IPS DF 4.7 (cell line): ENCODE results near the gene UBE2U.

Experiments used
- DNase-seq: peaks from one replicate; pipeline ENCODE4 v3.0.0-alpha.2; 2013; ENCODE audit warnings: low spot score; ENCODE audit errors: extremely low read depth

Gene UBE2U

DNA sequence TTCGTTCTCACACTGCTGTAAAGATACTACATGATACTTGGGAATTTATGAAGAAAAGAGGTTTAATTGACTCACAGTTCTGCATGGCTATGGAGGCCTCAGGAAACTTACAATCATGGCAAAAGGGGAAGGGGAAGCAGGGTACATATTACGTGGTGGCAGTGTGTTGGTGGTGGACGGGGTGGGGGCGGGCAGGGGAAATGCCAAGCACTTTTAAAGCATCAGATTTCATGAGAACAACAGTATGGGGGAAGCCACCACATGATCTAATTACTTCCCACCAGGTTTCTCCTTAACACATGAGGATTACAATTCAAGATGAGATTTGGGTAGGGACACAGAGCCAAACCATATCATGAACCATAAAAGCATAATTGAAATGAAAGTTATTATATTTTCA lies 88.5 kb downstream of the UBE2U start:
- no peak for DNase-seq

- DNase-seq: no peak
These were observed 89.0 kb downstream of the UBE2U start for GRCh38 chr1:64292399-64292798.

DNA sequence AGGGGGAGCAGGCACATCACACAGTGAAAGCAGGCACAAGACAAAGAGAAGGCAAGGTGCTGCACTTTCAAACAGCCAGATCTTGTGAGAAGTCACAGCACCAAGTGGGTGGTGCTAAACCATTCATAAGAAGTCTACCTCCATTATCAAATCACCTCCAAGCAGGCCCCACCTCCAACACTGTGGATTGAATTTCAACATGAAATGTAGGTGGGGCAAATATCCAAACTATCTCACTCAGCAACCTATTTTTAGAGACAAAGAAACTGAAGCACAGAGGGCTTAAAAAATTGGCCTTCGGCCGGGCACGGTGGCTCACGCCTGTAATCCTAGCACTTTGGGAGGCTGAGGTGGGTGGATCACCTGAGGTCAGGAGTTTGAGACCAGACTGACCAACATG lies 90.4 kb downstream of the UBE2U start:
- DNase-seq: no peak

DNA sequence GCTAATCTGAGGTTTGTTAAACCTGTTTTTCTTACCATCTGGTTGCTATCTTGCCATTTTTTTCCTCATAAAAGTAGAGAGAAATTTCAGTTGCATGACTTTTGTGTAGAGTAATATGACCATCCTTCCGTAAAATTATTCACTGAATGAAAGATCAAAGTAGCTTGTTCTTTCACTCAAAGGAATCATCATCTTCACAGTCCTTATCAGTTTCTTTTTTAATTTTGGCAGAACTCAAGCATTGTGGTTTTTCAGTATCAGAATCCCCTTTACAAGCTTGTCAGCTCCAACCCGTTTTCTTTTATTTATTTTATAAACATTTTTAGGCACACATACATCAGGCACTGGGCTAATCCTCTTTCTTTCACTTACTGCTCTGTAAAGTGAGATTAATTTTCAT lies 91.7 kb downstream of the UBE2U start:
- DNase-seq: no peak

DNA sequence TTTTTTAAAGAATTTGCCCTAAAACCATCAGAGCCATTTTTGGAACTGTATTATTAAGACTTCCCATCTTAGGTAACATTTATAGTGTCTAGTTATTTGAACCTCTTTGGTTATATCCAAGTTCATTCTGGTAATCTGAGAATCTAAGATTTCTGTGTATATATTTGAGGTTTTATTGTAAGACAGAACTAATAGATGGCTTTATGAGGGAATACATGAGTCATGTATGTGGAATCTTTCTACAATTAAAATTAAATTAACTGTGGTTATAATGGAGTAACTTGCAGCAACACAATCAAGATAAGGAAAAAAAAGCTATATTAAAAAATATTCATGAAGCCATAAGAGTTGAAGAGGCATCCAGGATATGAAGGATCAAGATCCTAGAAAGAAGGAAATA lies 92.1 kb downstream of the UBE2U start:
- DNase-seq: no peak

DNA sequence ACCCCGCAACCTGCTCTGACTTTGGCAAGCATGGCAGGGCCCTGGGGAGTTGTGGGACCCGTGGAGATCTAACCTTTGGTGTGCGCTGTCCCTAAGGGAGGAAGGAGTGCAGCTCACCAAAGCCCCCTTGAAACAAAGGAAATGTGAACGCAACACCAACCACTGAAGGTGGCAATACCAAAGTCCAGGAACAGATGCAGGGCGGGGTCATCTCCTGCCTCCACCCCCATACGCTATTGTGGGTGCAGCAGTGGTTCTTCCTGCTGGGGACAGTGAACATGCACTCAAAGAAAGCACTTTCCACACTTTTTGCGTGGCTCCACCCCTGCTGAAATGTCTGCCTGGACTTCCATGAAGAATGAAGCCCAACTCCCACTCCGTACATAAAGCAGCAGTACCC lies 93.0 kb downstream of the UBE2U start:
- DNase-seq: no peak

GRCh38 chr1:64302194-64302593 lies 98.8 kb downstream of the UBE2U start:
- no peak for DNase-seq

GRCh38 chr1:64302971-64303370 lies 99.5 kb downstream of the UBE2U start:
- no peak for DNase-seq

DNA sequence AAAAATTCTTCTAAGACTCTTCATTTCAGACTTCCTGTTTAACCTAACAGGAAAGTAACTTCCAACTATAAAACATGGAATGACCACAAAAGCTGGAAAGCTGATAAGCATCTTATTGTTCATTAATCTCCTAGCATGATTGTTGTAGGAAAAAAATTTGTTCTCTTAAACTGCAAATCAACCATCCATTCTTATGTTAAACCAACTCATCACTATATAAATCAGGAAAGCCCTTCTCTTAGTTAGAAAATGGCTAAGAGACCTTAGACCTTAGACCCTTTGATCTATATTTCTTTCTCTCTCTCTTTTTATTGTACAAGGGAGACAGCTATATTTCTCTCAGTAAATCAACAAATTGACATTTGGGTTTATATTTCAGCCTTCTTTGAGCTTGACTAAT lies 101.4 kb downstream of the UBE2U start:
- no peak for DNase-seq

GRCh38 chr1:64308866-64309265 lies 105.4 kb downstream of the UBE2U start:
- no peak for DNase-seq

DNA sequence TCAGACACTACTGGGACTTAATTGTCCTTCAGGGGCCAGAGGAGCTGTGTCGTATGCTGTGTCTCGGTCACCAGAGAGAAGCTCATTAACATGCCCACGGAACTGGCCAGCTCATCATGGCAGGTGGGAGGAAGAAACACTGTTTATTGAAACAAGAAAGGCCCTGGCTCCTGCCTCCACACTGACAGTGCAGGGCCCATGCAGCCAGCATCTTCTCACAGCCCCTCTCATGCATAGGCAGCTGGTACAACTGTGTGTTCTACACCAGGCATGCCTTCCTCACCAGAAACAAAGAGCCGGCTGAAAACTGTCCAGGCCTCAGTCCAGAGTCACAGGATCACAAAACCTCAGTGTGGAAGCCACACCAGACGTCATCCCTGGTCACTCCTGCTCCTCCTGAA lies 106.0 kb downstream of the UBE2U start:
- DNase-seq: no peak

DNA sequence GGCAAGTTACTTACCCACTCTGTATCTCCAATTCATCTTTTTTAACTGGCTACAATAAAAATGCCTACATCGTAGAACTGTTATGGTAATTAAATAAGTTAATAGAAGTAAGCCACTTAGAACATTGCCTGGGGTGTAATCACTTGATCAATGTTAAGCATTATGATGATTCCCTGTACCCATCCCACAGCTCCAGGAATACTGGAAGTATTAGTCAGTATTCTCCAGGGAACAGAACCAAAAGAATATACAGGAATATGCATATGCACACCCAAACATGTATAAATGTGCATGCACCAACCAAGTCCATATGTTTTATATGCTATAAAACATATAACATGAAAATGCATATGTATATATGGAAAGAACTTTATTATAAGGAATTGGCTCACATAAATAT lies 107.3 kb downstream of the UBE2U start:
- no peak for DNase-seq

DNA sequence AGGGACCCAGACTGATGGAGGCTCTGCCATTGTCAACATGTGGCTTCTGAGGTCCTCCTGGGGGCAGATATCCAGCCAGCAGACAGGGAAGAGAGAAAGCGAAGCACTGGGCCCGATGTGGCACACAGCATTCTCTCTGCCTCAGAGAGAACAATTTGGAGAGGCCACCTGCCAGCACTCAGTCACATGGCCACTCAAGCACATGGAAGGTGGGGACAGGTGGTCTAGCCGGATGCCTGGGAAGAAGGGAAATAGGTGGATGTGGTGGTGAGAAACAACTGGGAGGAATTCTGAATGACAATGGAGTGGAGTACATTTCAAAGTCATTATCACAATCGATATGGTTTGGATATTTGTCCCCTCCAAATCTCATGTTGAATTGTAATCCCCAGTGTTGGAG lies 109.0 kb downstream of the UBE2U start:
- DNase-seq: no peak

DNA sequence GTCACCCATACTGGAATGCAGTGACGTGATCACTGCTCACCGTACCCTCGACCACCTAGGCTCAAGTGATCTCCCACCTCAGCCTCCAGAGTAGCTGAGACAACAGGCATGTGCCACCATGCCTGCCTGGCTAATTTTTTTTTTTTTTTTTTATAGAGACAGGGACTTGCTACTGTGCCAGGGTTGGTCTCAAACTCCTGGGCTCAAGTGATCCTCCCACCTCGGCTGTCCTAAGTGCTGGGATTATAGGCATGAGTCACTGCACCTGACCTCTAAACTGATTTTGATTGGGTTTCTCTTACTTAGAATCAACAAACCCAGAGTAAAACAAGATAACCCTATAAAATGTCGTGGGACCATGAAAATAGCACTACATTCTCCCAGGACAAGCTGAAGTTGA lies 112.0 kb downstream of the UBE2U start:
- DNase-seq: no peak
